Measurements from ENCODE around the gene TMEM269. TPM values are rescaled to one million over a fixed set of nuclear protein-coding genes. Genes with fewer than 3 reads are reported as not detected.

The TMEM269 gene
- total and polyA plus RNA-seq, 2 experiments from 2014 or later: 0.12 to 0.40 TPM

DNA sequence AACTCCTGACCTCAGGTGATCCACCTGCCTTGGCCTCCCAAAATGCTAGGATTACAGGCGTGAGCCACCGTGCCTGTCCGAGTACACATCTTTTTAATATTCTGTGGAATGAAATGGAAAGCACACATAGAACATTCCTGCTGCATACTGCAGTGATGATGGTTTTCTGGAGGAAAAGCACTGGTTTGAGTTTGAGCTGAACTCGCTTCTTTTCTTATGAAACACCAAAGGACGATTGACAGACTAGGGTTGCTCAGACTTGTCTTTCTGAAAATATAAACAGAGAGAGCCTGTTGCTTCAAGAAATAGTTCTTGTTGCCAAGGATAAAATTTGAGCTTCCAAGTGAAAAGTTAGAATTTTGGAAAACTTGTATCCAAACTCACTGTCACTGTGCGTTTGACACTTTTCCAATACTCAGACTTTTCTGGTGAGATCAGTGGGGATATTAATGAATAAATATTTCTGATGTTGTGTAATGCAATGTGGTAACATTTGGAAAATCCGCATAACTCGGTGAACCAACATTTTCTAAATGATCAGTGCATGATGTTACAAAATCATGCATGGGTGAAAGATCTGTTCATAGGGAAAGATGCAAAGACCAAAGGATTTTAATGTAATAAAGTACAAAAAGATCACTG is 17.2 kb downstream of the TMEM269 start:
- Histone ChIP-seq H3K9me2 (replicated peaks; ENCODE audit: insufficient read depth) (no peaks in the 10 kb centered on the region), H3K79me2 (no peaks in the 10 kb centered on the region), H3K36me3 (replicated peaks; ENCODE audit: insufficient read depth, low read depth) (no peaks in the 10 kb centered on the region), H3K9me3 (ENCODE audit: low read depth) (no peaks in the 10 kb centered on the region), H3K4me2 (no peak overlapping the region), H3K27me3 (no peaks in the 10 kb centered on the region), H4K20me1 (ENCODE audit: insufficient read depth, poor library complexity, severe bottlenecking) (no peaks in the 10 kb centered on the region), H3K4me1 (ENCODE audit: insufficient read depth) (no peaks in the 10 kb centered on the region), H2AFZ (no peak overlapping the region), H3K4me3 (no peak overlapping the region), H3K27ac (no peak overlapping the region)
- WGBS (ENCODE audit: low lambda C conversion rate, missing lambda C conversion rate): 91% methylated on average over 8 of the region's 8 CpGs
- DNase-seq (ENCODE audit: low spot score): no peak
- TF ChIP-seq EZH2phosphoT487 (IDR thresholded peaks at IDR 0.05; ENCODE audit: low read depth, severe bottlenecking, unreplicated experiment) (no peak), EZH2 (IDR thresholded peaks at IDR 0.05; ENCODE audit: borderline replicate concordance) (no peak), CTCF (IDR thresholded peaks at IDR 0.05; ENCODE audit: poor library complexity) (no peak)

DNA sequence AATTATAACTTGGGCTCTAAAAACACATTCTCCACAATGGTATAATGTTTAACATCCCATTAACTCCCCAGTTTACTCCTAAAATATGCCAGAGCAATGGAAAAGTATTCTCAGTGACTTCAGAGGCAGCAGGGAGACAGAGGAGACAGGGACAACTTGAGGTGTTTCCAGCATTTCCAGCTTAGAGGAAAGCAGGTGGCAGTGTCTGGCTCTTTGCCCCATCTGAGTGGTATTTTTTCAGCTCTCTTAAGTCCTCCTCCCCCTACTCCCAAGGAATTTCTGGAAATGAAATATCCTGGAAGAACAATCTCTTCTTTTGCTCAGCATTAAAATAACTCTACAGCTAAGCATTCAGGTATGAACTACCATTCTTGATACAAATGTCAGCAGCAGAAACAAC is 21.4 kb downstream of the TMEM269 start:
- no peak for DNase-seq (ENCODE audit: low spot score)
- TF ChIP-seq CTCF (IDR thresholded peaks at IDR 0.05; ENCODE audit: poor library complexity) (no peak), EZH2 (IDR thresholded peaks at IDR 0.05; ENCODE audit: borderline replicate concordance) (no peak), EZH2phosphoT487 (IDR thresholded peaks at IDR 0.05; ENCODE audit: low read depth, severe bottlenecking, unreplicated experiment) (no peak)

DNA sequence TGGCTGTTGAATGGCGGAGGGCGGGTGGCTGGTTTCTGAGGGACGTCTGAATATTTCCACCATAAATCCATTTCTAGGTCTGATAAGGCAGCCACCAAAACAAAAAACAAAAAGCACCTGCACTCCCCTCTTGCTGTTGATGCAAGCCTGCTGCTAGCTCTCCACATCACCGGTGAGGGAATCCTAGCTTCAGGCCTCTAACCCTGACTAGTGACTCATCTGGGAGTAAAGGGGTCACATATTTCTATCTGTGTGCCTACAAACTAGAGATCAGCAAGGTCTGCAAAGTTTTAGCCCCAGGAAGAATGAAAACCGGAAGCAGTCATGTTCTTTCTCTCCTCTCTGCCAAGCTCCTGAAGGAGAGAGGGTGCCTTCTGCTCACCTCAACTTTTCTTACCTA is 21.8 kb downstream of the TMEM269 start:
- H4K20me1 ChIP-seq (ENCODE audit: insufficient read depth, poor library complexity, severe bottlenecking): no peaks in the 10 kb centered on the region
- H3K9me2 ChIP-seq (replicated peaks; ENCODE audit: insufficient read depth): no peaks in the 10 kb centered on the region
- no peak overlapping the region for H3K4me3 ChIP-seq
- no peaks in the 10 kb centered on the region for H3K9me3 ChIP-seq (ENCODE audit: low read depth)
- no peak for DNase-seq (ENCODE audit: low spot score)
- no peaks in the 10 kb centered on the region for H3K4me1 ChIP-seq (ENCODE audit: insufficient read depth)
- H3K27me3 ChIP-seq: no peaks in the 10 kb centered on the region
- H3K79me2 ChIP-seq: no peaks in the 10 kb centered on the region
- 90% methylated on average over 5 of the region's 5 CpGs for WGBS (ENCODE audit: low lambda C conversion rate, missing lambda C conversion rate)
- TF ChIP-seq EZH2 (IDR thresholded peaks at IDR 0.05; ENCODE audit: borderline replicate concordance) (no peak), EZH2phosphoT487 (IDR thresholded peaks at IDR 0.05; ENCODE audit: low read depth, severe bottlenecking, unreplicated experiment) (no peak), CTCF (IDR thresholded peaks at IDR 0.05; ENCODE audit: poor library complexity) (no peak)
- H2AFZ ChIP-seq: no peak overlapping the region
- no peak overlapping the region for H3K27ac ChIP-seq
- no peak overlapping the region for H3K4me2 ChIP-seq
- H3K36me3 ChIP-seq (replicated peaks; ENCODE audit: insufficient read depth, low read depth): no peaks in the 10 kb centered on the region

More for the DNA sequence above, 21.4 kb downstream of the TMEM269 start:
- no peak overlapping the region for H3K4me2 ChIP-seq
- H3K4me3 ChIP-seq: no peak overlapping the region
- H3K27me3 ChIP-seq: no peaks in the 10 kb centered on the region
- H3K4me1 ChIP-seq (ENCODE audit: insufficient read depth): no peaks in the 10 kb centered on the region
- H3K79me2 ChIP-seq: no peaks in the 10 kb centered on the region
- no peaks in the 10 kb centered on the region for H4K20me1 ChIP-seq (ENCODE audit: insufficient read depth, poor library complexity, severe bottlenecking)
- no peak overlapping the region for H2AFZ ChIP-seq
- H3K9me3 ChIP-seq (ENCODE audit: low read depth): no peaks in the 10 kb centered on the region
- no peaks in the 10 kb centered on the region for H3K36me3 ChIP-seq (replicated peaks; ENCODE audit: insufficient read depth, low read depth)
- H3K27ac ChIP-seq: no peak overlapping the region
- H3K9me2 ChIP-seq (replicated peaks; ENCODE audit: insufficient read depth): no peaks in the 10 kb centered on the region
